CD14-positive monocyte (primary cell): ENCODE results near the gene UBR3. TPM values are rescaled to one million over a fixed set of nuclear protein-coding genes. Genes with fewer than 3 reads are reported as not detected.

Source experiments
- DNase-seq, 3 donors: peaks; one replicate each; pipeline ENCODE4 v3.0.0-alpha.2; 2011 to 2022
- H2AFZ ChIP-seq: 2 replicates; pipeline ENCODE4 v1.6.0; 2012; ENCODE audit warnings: mild to moderate bottlenecking, low read depth, low read length, inconsistent platforms; ENCODE audit not compliant: insufficient read depth, poor library complexity, severe bottlenecking
- H3K27ac ChIP-seq, 2 donors: 1 replicate in 1 of 2; 2 replicates in 1 of 2; pipeline ENCODE4 v1.5.1; 2012 to 2013; ENCODE audit warnings: low read length in 2 of 2, control low read depth in 1 of 2, inconsistent platforms in 1 of 2, low read depth in 1 of 2, mild to moderate bottlenecking in 1 of 2
- H3K27me3 ChIP-seq, 2 donors: one replicate each; pipeline versions ENCODE4 v1.6.0 to v1.6.1; 2011 to 2013; ENCODE audit warnings: low read length in 2 of 2; ENCODE audit not compliant: control insufficient read depth in 2 of 2, insufficient read depth in 2 of 2
- H3K36me3 ChIP-seq, 2 donors: replicated peaks in 1 of 2; 1 replicate in 1 of 2; 2 replicates in 1 of 2; pipeline versions ENCODE4 v1.5.1 to v1.6.1; 2012 to 2013; ENCODE audit warnings: low read length in 2 of 2, control low read depth in 1 of 2, inconsistent platforms in 1 of 2, mild to moderate bottlenecking in 1 of 2; ENCODE audit not compliant: insufficient read depth in 2 of 2, control insufficient read depth in 1 of 2
- H3K4me1 ChIP-seq, 2 donors: 1 replicate in 1 of 2; 2 replicates in 1 of 2; pipeline versions ENCODE4 v1.5.1 to v1.6.1; 2012 to 2013; ENCODE audit warnings: low read length in 2 of 2, control low read depth in 1 of 2, inconsistent platforms in 1 of 2, mild to moderate bottlenecking in 1 of 2, moderate library complexity in 1 of 2; ENCODE audit not compliant: insufficient read depth in 2 of 2, control insufficient read depth in 1 of 2
- H3K4me2 ChIP-seq: replicated peaks from 2 replicates; pipeline ENCODE3; 2012; ENCODE audit warnings: low read length, moderate library complexity, mild to moderate bottlenecking; ENCODE audit not compliant: poor library complexity, severe bottlenecking; ENCODE audit errors: extremely low read depth
- H3K4me3 ChIP-seq, 3 experiments: fragments of 200-600 bp in 1 of 3; sonication (generic) in 1 of 3; replicated peaks in 1 of 3; 1 replicate in 2 of 3; 2 replicates in 1 of 3; pipeline ENCODE4 v1.5.1; 2011 to 2013; ENCODE audit warnings: low read length in 3 of 3, mild to moderate bottlenecking in 3 of 3, control low read depth in 2 of 3, low read depth in 2 of 3, inconsistent platforms in 1 of 3, moderate library complexity in 1 of 3
- H3K79me2 ChIP-seq: 2 replicates; pipeline ENCODE4 v1.6.0; 2012; ENCODE audit warnings: mild to moderate bottlenecking, control low read depth, inconsistent platforms, low read length, moderate library complexity; ENCODE audit not compliant: insufficient read depth
- H3K9ac ChIP-seq: 2 replicates; pipeline ENCODE4 v1.6.0; 2017; ENCODE audit warnings: low read length, mild to moderate bottlenecking; ENCODE audit not compliant: insufficient read depth, poor library complexity, severe bottlenecking
- H3K9me3 ChIP-seq, 2 donors: replicated peaks in 1 of 2; 1 replicate in 1 of 2; 2 replicates in 1 of 2; pipeline versions ENCODE4 v1.5.1 to v1.6.1; 2012 to 2013; ENCODE audit warnings: low read length in 2 of 2, control low read depth in 1 of 2; ENCODE audit not compliant: control insufficient read depth in 1 of 2, insufficient read depth in 1 of 2
- H4K20me1 ChIP-seq: 2 replicates; pipeline ENCODE4 v1.6.0; 2012; ENCODE audit warnings: mild to moderate bottlenecking, low read length, control low read depth, moderate library complexity; ENCODE audit not compliant: insufficient read depth
- H3K27ac Mint-ChIP-seq, 7 donors: one replicate each; pipeline ENCODE4 v1.8.0; 2020; ENCODE audit warnings: mild to moderate bottlenecking in 7 of 7, mixed read lengths in 7 of 7, moderate library complexity in 6 of 7, inconsistent platforms in 2 of 7
- H3K27me3 Mint-ChIP-seq, 3 donors: one replicate each; pipeline ENCODE4 v1.8.0; 2021 to 2022; ENCODE audit warnings: low read depth in 3 of 3, mild to moderate bottlenecking in 3 of 3, mixed read lengths in 3 of 3, moderate library complexity in 3 of 3, inconsistent platforms in 1 of 3
- H3K36me3 Mint-ChIP-seq, 2 donors: one replicate each; pipeline ENCODE4 v1.8.0; 2020; ENCODE audit warnings: mixed read lengths in 2 of 2, inconsistent platforms in 1 of 2, mild to moderate bottlenecking in 1 of 2
- H3K4me1 Mint-ChIP-seq: one replicate; pipeline ENCODE4 v1.8.0; 2020; ENCODE audit warnings: mild to moderate bottlenecking, mixed read lengths
- H3K4me3 Mint-ChIP-seq, 2 donors: one replicate each; pipeline ENCODE4 v1.8.0; 2020; ENCODE audit warnings: mild to moderate bottlenecking in 2 of 2, mixed read lengths in 2 of 2, moderate library complexity in 1 of 2
- H3K9me3 Mint-ChIP-seq, 7 donors: one replicate each; pipeline ENCODE4 v1.8.0; 2020 to 2022; ENCODE audit warnings: mixed read lengths in 7 of 7, mild to moderate bottlenecking in 6 of 7, moderate library complexity in 6 of 7, inconsistent platforms in 2 of 7
- WGBS: methylation state at CpG from one replicate; pipeline ENCODE4 v1.1.5; 2013; ENCODE audit warnings: missing lambda C conversion rate; ENCODE audit not compliant: insufficient coverage; 5-methylcytosine and 5-hydroxymethylcytosine counted together
- intact Hi-C, 2 donors: fragments of 100-400 bp; cut with micrococcal nuclease; formaldehyde crosslinking; loops; one replicate each; pipeline versions ENCODE4 v1.15.0 to v1.15.1; 2023
- polyA plus RNA-seq, 3 donors: library from polyadenylated mRNA; depleted of rRNA in 1 of 3; unstranded in 2 of 3; stranded (reverse) in 1 of 3; fragments of 300-500 nt in 2 of 3; fragments of >200 nt in 1 of 3; fragmentation: Illumina TruSeq in 2 of 3; gene quantifications; 1 replicate in 2 of 3; 2 replicates in 1 of 3; pipeline ENCODE4 v1.2.3, GENCODE V29; 2012 to 2021
- TF ChIP-seq, protein P1 (sequence below): fragments of 200-600 bp; IDR thresholded peaks from one replicate; pipeline ENCODE4 v1.8.0; 2022; ENCODE audit warnings: antibody characterized with exemption, mild to moderate bottlenecking

Gene UBR3
- polyA plus RNA-seq, 3 donors, result 4.3 to 10.7 (median 4.7) TPM

DNA sequence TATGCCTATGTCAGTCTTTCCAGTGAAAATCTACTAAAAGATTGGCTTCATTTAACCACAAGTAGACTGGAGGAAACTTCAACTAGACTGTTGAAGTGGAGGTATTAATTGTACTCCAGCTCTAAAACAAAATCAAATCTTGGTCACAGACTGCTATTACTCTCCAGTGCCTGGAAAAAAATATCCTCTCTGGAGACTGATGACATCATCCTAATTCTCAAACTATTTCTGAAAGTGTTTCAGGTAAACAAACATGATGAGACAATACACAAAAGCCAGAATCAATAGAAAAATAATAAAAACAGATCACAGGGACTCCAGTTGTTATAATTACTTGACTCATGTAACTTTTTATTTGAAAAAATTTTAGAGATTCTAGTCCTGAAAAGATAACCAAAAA, 263.0 kb downstream of the UBR3 start:
- Mint-ChIP-seq H3K4me1 (no peaks in the 10 kb centered on the region), H3K4me3 (no peak overlapping the region), H3K36me3 (no peaks in the 10 kb centered on the region), H3K27me3 (peaks cover 0 to 2% (median 2%) of the 10 kb centered on the region in 3 donors), H3K9me3 (peaks cover 2 to 5% (median 3%) of the 10 kb centered on the region in 7 donors), H3K27ac (no peak overlapping the region)
- Histone ChIP-seq H3K9me3 (peaks cover 0 to 3% of the 10 kb centered on the region in 2 donors), H4K20me1 (no peaks in the 10 kb centered on the region), H3K27ac (no peak overlapping the region), H3K4me2 (no peak overlapping the region), H3K36me3 (no peaks in the 10 kb centered on the region), H3K4me1 (no peaks in the 10 kb centered on the region), H3K9ac (no peak overlapping the region), H3K4me3 (no peak overlapping the region), H3K79me2 (no peaks in the 10 kb centered on the region), H3K27me3 (no peaks in the 10 kb centered on the region), H2AFZ (no peak overlapping the region)
- TF ChIP-seq, protein P1, sequence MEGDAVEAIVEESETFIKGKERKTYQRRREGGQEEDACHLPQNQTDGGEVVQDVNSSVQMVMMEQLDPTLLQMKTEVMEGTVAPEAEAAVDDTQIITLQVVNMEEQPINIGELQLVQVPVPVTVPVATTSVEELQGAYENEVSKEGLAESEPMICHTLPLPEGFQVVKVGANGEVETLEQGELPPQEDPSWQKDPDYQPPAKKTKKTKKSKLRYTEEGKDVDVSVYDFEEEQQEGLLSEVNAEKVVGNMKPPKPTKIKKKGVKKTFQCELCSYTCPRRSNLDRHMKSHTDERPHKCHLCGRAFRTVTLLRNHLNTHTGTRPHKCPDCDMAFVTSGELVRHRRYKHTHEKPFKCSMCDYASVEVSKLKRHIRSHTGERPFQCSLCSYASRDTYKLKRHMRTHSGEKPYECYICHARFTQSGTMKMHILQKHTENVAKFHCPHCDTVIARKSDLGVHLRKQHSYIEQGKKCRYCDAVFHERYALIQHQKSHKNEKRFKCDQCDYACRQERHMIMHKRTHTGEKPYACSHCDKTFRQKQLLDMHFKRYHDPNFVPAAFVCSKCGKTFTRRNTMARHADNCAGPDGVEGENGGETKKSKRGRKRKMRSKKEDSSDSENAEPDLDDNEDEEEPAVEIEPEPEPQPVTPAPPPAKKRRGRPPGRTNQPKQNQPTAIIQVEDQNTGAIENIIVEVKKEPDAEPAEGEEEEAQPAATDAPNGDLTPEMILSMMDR, result no peak
- intact Hi-C loops, result no loop called here
- DNase-seq, result no peak

DNA sequence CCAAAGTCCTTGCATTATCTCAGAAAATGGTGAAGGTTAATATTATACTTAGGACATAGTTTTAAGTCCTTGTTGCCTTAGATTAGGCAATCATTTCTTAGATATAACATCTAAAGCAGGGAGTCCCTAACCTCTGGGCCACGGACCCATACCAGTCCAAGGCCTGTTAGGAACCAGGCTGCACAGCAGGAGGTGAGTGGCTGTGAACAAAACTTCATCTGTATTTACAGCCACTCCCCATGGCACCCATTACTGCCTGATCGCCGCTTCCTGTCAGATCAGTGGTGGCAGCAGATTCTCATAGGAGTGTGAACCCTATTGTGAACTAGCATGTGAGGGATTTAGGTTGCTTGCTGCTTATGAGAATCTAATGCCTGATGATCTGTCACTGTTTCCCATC, 264.2 kb downstream of the UBR3 start:
- Histone ChIP-seq H3K27ac (no peak overlapping the region), H3K4me1 (no peaks in the 10 kb centered on the region), H3K4me3 (no peak overlapping the region), H3K79me2 (no peaks in the 10 kb centered on the region), H3K9ac (no peak overlapping the region), H3K9me3 (peaks cover 0 to 3% of the 10 kb centered on the region in 2 donors), H4K20me1 (no peaks in the 10 kb centered on the region), H3K27me3 (no peaks in the 10 kb centered on the region), H2AFZ (no peak overlapping the region), H3K36me3 (no peaks in the 10 kb centered on the region), H3K4me2 (no peak overlapping the region)
- TF ChIP-seq, protein P1, result no peak
- intact Hi-C loops, result no loop called here
- no peaks in the 10 kb centered on the region for H3K36me3 Mint-ChIP-seq
- H3K27me3 Mint-ChIP-seq, result peaks cover 0 to 2% (median 2%) of the 10 kb centered on the region in 3 donors
- no peak overlapping the region for H3K4me3 Mint-ChIP-seq
- H3K27ac Mint-ChIP-seq, result no peak overlapping the region
- peaks cover 2 to 8% (median 5%) of the 10 kb centered on the region in 7 donors for H3K9me3 Mint-ChIP-seq
- WGBS, result no CpG with 5 or more reads among the region's 3 CpGs
- H3K4me1 Mint-ChIP-seq, result no peaks in the 10 kb centered on the region
- DNase-seq, result no peak
